HG02798 (cell line): Measurements from ENCODE around the gene FSTL4.

Experiments
- ATAC-seq: cut with Tn5 transposase; IDR thresholded peaks from one replicate; pipeline ENCODE4 v1.9.1; 2021; ENCODE audit warnings: mild to moderate bottlenecking; ENCODE audit not compliant: unreplicated experiment, poor library complexity

The FSTL4 gene

DNA sequence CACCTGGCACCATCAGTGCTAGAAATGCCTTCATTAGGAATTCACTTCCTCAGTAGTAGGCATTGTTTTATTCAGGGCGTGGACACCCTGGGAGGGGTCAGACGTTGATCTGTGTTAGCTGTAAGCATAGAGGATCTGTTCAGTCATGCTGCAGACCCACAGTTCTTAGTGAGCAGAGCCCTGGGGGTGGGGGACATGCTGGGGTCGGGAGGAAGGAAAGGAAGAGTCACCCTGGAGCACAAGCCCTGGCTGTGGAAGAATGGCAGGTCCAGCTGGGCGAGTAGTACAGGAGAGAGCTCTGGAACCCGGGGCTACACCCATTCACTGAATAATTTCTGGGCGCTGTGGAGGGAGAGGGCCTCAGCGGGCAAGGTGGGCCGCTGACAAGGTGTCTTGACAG, 172.5 kb downstream of the FSTL4 start:
- no peak for ATAC-seq

- no peak for ATAC-seq
Observed at GRCh38 chr5:133438487-133438886, 173.9 kb downstream of the FSTL4 start.

GRCh38 chr5:133434336-133434735, 178.0 kb downstream of the FSTL4 start:
- no peak for ATAC-seq

DNA sequence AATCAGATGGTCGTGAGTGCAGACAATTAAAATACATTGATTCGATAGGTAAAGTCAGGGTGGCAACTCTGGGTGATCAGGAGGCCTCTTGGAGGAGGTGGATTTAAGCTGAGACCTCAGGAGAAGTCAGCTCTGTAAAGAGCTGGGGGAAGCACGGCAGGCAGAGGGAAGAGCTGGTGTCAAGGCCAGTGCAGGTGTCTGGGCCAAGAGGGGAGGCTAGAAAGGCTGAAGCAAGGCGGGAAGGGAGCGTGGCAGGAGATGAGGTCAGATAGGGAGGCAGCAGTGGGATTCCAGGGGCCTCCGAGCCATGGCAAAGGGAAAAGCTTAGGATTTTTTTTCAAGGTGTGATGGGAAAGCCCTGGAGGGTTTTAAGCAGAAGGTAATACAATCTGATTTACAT, 178.7 kb downstream of the FSTL4 start:
- no peak for ATAC-seq

DNA sequence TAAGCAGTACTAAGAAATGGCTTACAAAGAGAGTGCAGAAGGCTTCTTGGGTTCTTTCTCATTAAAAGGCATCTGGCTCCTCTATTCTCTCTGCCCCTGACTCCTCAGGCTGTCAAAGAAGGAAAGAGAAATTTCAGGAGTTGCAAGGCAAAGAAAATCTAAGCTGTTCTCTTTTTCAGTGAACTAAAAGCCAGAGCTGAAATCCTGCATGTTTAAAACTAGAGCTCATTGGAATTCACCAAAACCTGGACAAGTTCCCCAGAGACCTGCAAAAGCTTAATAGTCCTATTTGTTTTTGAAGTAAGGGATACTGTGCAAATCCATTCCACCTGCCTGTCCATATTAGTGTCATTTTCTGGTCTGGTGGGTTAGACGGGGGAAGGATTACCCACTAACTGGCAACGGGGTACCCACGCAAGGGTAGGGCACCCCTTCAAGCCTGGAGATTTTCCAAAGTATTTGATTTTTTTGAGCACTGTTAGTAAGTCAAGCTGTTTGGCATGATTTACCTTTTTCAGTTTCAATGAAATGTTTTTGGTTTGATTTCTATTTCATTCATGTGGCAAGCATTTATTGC, 179.3 kb downstream of the FSTL4 start:
- ATAC-seq: no peak

DNA sequence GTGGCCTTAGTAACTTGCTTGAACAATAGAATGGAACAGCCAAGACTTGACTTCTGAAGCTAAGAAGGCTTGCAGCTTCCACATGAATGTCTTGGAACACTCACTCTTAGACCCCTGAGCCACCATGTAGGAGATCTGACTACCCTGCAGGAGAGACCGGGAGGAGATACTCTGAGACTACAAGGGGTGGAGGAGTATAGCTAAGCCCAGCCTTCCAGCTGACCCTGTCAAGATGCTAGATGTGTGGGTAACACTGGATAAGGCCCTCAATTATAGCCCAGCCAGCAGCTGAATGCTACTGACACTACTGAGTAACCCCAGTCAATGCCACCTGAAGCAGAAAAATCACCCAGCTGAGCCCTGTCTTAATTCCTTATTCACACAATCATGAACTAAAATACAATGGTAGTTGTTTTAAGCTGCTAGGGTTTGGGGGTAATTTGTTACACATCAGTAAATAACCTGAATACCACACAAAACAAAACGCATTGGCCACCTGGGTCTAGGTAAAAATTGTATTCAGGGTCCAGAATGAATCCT, 180.9 kb downstream of the FSTL4 start:
- ATAC-seq: no peak

GRCh38 chr5:133430095-133430494, 182.2 kb downstream of the FSTL4 start:
- ATAC-seq: no peak

DNA sequence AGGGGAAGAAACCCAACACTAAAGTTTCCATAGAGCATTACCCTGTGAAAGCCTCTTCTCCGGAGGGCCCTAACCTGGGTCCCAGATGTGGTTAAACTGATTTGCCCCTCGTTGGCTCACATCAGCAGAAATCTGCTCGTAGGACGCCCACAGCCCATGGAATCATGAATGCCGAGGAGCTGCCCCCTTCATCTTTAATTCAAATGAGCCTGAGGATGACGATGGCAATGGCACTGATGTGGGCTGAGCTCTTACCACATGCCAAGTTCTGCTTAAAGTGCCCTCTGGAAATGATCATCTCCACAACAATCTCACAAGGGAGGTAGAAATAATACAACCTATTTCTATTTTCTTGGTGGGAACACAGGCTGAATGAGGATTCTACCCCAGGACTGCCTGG, 183.3 kb downstream of the FSTL4 start:
- ATAC-seq: no peak

GRCh38 chr5:133428072-133428660, 184.2 kb downstream of the FSTL4 start:
- ATAC-seq: no peak

- ATAC-seq: no peak
Observed at GRCh38 chr5:133427121-133427777, 185.1 kb downstream of the FSTL4 start.

DNA sequence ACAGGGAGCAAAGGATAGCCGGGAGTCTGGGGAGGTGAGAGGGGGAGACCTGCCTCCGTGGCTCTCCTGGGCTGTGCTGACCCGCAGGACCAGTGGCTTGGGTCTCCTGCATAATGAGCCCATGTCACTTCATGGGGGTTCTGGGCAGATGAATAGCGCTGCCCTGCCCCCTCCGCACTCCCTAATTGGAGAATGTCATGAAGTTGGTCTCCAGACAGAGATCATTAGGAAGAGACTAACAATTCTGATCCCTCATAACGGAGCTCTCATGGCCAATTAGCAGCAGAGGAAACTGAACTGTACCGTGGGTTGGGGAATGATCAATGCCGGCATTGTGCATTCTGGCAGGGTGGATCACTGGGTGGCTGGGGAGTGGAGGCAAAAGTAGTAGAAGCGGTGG, 186.1 kb downstream of the FSTL4 start:
- no peak for ATAC-seq

GRCh38 chr5:133425764-133426163, 186.6 kb downstream of the FSTL4 start:
- ATAC-seq: no peak

GRCh38 chr5:133425222-133425621, 187.1 kb downstream of the FSTL4 start:
- ATAC-seq: no peak

DNA sequence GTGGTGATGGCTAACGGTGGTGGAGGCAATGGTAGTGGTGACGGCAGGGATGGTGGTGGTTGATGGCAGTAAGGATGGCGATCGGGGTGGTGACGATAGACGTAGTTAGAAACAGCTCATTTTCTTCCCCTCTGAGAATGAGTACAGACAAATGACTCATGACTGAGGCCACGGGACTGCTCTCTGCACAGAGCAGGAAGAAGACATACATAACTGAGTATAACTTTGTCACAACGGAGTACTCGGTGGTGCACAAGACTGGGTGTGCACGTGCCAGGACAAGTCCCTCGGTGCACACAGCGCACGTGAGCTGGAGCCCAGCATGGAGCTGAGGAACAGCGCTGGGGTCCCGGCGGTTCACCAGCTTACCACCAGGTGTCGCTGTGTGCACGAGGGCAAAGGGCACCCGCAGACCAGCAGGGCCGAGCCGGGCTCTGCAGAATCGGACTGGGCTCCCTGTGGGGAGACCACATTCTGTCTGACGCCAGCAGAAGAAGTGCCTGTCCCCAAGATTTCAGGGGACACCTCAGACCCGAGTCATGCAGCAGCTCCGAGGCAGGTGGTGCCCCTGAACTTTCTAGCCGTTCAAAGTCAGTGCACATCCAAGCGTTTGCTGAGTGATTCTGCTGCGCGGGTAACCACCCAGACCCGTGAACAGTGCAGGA, 188.6 kb downstream of the FSTL4 start:
- ATAC-seq: peak; percentile 73

DNA sequence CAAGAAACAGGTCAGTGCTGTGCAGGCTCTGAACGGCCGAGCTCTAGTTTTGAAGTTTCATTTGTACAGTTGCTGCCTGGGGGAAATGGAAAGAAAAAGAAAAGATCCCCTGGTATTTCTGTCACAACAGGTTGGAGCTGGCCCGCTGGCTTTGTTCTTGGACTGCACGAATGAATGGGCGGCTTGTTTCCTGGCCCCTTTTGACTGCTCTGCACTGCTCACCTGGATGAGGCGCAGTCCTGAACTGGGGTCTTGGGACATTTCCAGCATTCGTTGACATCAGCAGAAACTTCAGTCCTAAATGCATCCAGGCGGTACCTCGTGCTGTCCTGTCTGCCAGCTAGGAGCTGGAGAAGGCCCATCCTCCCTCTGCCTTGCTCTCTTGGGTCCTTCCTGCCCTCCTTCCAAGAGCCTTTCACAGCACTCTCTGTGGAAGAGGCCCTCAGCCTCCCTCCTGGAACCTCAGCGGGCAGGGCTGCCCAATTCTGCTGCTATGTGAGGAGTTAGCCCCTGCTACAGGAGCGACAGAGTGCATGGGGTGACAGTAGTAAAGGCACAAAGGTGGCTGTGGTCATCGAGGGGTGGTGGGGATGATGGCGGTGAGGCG, 189.2 kb downstream of the FSTL4 start:
- ATAC-seq: no peak

GRCh38 chr5:133421806-133422205, 190.5 kb downstream of the FSTL4 start:
- ATAC-seq: no peak

DNA sequence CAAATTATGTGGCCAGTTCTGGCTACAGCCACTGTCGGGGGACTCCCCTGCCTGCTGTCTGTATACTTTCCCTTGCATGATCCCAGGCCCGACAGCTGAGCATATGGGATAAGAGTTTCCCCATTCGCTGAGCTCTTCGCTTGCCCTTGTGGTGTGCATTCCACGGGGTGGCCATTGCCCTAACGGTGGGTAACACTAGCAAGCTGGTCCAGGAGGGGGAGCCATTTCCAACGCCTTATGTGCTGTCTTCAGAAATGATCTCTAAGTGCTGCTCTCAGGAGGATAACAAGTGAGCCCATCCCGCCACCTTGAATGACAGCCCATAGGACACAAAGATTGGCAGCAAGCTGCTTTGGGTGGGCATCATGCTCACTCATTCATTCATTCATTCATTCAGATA, 190.9 kb downstream of the FSTL4 start:
- ATAC-seq: no peak

- ATAC-seq: no peak
Observed at GRCh38 chr5:133420440-133421301, 191.7 kb downstream of the FSTL4 start.

DNA sequence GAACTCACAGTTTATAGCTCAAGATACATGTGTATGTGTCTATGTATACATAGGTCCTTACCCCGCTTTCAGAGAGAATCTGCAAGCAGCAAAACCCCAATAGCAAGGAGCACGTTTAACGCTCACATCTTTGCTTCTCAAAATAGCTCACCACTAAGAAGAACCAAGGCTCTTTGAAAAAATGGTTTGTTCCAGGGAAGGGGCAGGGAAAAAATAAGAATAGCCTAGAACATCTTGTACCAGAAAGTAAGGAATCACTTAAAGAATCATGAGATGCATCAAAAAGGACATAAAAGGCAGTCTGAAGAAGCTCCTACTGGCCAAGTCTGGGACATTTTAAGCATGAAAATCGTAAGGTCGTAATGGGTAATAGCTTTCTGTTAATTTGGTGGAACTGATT, 196.4 kb downstream of the FSTL4 start:
- no peak for ATAC-seq

GRCh38 chr5:133415506-133415905, 196.8 kb downstream of the FSTL4 start:
- ATAC-seq: no peak
